ENCODE data around the gene ZNF195. TPM values are rescaled to one million over a fixed set of nuclear protein-coding genes. Genes with fewer than 3 reads are reported as not detected.
"Not testable (repeated sequence)": the region's sequence is repeated elsewhere in the genome, so short reads cannot be mapped to it uniquely, and the experiment has no call there.

ZNF195 gene
- total RNA-seq, 4 donors from 2014 or later, result 36.1 to 94.1 (median 40.6) TPM

DNA sequence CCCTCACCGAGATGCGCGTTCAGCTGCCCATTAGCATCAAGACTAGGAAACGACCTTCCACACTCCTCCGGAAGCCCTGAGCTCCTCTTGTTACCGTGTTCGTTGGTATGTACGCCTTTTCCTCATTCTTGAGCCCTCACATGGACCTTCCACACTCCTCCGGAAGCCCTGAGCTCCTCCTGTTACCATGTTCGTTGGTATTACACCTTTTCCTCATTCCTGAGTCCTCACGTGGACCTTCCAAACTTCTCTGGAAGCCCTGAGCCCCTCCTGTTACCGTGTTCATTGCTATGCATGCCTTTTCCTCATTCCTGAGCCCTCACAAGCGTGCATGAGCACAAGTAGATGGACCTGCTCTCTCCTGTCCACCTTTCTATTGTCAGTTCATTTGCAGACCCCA lies 52.5 kb downstream of the ZNF195 start:
- H3K36me3 ChIP-seq, H3K4me1 ChIP-seq, H3K27ac ChIP-seq, DNase-seq, H3K27me3 ChIP-seq, H3K4me3 ChIP-seq, H3K9me3 ChIP-seq: not testable (repeated sequence)

DNA sequence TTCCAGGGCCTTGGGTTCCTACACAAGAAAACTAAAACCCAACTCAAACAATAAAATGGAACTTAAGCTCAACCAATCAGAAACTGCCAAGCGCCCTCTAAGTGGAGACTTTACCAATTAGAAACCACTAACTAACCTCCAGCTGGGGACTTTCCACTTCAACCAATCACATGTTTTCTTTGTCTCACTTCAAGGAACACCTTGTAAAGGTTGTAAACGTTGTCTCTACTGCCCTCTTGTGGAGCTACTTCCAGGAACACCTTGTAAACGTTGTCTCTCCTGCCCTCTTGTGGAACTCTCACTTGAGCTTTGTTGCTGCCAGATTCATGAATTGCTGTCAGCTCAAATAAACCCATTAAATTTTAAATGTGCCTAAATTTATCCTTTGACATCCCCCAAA lies 54.2 kb downstream of the ZNF195 start:
- DNase-seq, H3K4me1 ChIP-seq, H3K27me3 ChIP-seq, H3K36me3 ChIP-seq, H3K4me3 ChIP-seq, H3K27ac ChIP-seq, H3K9me3 ChIP-seq: not testable (repeated sequence)

Small RNAs within 50 kb of the gene (small RNA-seq; reads per million reads assigned to genes)
- gene AC123788.2, result 0 reads per million in 2 donors

Other genes with a start within 250 kb of the ZNF195 start
- gene OSBPL5, start 213.8 kb downstream of the ZNF195 start, total RNA-seq, result 100 to 1,000 TPM in 1 of 4 donors, 10 to 100 TPM in 3; 39.8 to 110 (median 73.2) TPM
- gene MRGPRG, start 160.3 kb downstream of the ZNF195 start, total RNA-seq, result not detected
- gene MRGPRE, start 146.7 kb downstream of the ZNF195 start, total RNA-seq, result 1 to 10 TPM in 1 of 4 donors, not detected in 3; 1.2 TPM

Measured in Peyer's patch (tissue), 4 donors.